GM19238 (cell line): ENCODE results near the gene ORMDL3.

Source experiments
- DNase-seq: peaks from one replicate; pipeline ENCODE4 v3.0.0; 2011; ENCODE audit warnings: low spot score; ENCODE audit not compliant: insufficient read length

The ORMDL3 gene

GRCh38 chr17:39927101-39927928 lies at the start of gene ORMDL3, which contains the start of gene LRRC3C:
Gene ORMDL3 (minus strand): TSS chr17:39927601. CDS start chr17:39924203, 3,398 bp downstream.
Gene LRRC3C (plus strand): TSS chr17:39927732. CDS start chr17:39941524, 13,792 bp downstream.
- DNase-seq: peak; percentile 89

GRCh38 chr17:39975801-39976200 lies 48.4 kb upstream of the ORMDL3 start:
- no peak for DNase-seq

GRCh38 chr17:39974433-39974832 lies 47.0 kb upstream of the ORMDL3 start:
- no peak for DNase-seq

GRCh38 chr17:39973496-39973895 lies 46.1 kb upstream of the ORMDL3 start:
- no peak for DNase-seq

GRCh38 chr17:39972271-39972670 lies 44.9 kb upstream of the ORMDL3 start:
- no peak for DNase-seq

GRCh38 chr17:39971076-39971603 lies 43.7 kb upstream of the ORMDL3 start:
- no peak for DNase-seq

- DNase-seq: no peak
These were observed 42.8 kb upstream of the ORMDL3 start for GRCh38 chr17:39970157-39970692.

GRCh38 chr17:39969375-39969774 lies 42.0 kb upstream of the ORMDL3 start:
- DNase-seq: no peak

GRCh38 chr17:39968761-39969160 lies 41.4 kb upstream of the ORMDL3 start:
- no peak for DNase-seq

- DNase-seq: no peak
These were observed 39.4 kb upstream of the ORMDL3 start for GRCh38 chr17:39966771-39967170.

- DNase-seq: no peak
These were observed 37.8 kb upstream of the ORMDL3 start for GRCh38 chr17:39965017-39965699.

GRCh38 chr17:39963829-39964228 lies 36.4 kb upstream of the ORMDL3 start:
- no peak for DNase-seq

- no peak for DNase-seq
These were observed 35.3 kb upstream of the ORMDL3 start, which contains the start of gene GSDMA for GRCh38 chr17:39962642-39963220. Gene GSDMA (plus strand): TSS chr17:39963004. CDS start chr17:39965688, 2,684 bp downstream.

GRCh38 chr17:39960524-39961041 lies 33.2 kb upstream of the ORMDL3 start:
- no peak for DNase-seq

GRCh38 chr17:39955726-39956225 lies 28.4 kb upstream of the ORMDL3 start:
- DNase-seq: no peak

GRCh38 chr17:39954876-39955275 lies 27.5 kb upstream of the ORMDL3 start:
- no peak for DNase-seq

- DNase-seq: no peak
These were observed 26.1 kb upstream of the ORMDL3 start for GRCh38 chr17:39953471-39953888.

- DNase-seq: peak; percentile 93
These were observed 25.5 kb upstream of the ORMDL3 start for GRCh38 chr17:39952680-39953470.

GRCh38 chr17:39951924-39952679 lies 24.7 kb upstream of the ORMDL3 start:
- DNase-seq: no peak
